Hepatocyte (in vitro differentiated cells): Measurements from ENCODE around the gene ONECUT3. TPM values are rescaled to one million over a fixed set of nuclear protein-coding genes. Genes with fewer than 3 reads are reported as not detected.

Experiments
- DNase-seq: peaks from one replicate; pipeline ENCODE4 v3.0.0-alpha.2; 2016; ENCODE audit warnings: low spot score
- H2AFZ ChIP-seq: fragments of 200-600 bp; sonication (generic); 2 replicates; pipeline ENCODE4 v1.6.0; 2016; ENCODE audit warnings: antibody characterized with exemption, mild to moderate bottlenecking
- H3K27ac ChIP-seq: fragments of 200-600 bp; sonication (generic); 2 replicates; pipeline ENCODE4 v1.5.1; 2016; ENCODE audit warnings: mild to moderate bottlenecking
- H3K27me3 ChIP-seq: fragments of 200-600 bp; sonication (generic); 2 replicates; pipeline ENCODE4 v1.6.1; 2016
- H3K36me3 ChIP-seq: fragments of 200-600 bp; sonication (generic); replicated peaks from 2 replicates; pipeline ENCODE4 v1.5.1; 2016; ENCODE audit warnings: low read depth; ENCODE audit not compliant: insufficient read depth
- H3K4me1 ChIP-seq: fragments of 200-600 bp; sonication (generic); 2 replicates; pipeline ENCODE4 v1.5.1; 2016; ENCODE audit warnings: mild to moderate bottlenecking, moderate library complexity; ENCODE audit not compliant: insufficient read depth
- H3K4me2 ChIP-seq: fragments of 200-600 bp; sonication (generic); 2 replicates; pipeline ENCODE4 v1.6.0; 2016
- H3K4me3 ChIP-seq: fragments of 200-600 bp; sonication (generic); 2 replicates; pipeline ENCODE4 v1.5.1; 2016; ENCODE audit warnings: mild to moderate bottlenecking
- H3K79me2 ChIP-seq: fragments of 200-600 bp; sonication (generic); 2 replicates; pipeline ENCODE4 v1.6.0; 2017; ENCODE audit warnings: mild to moderate bottlenecking
- H3K9me2 ChIP-seq: fragments of 200-600 bp; sonication (generic); replicated peaks from 2 replicates; pipeline ENCODE4 v1.6.0; 2017; ENCODE audit warnings: mild to moderate bottlenecking; ENCODE audit not compliant: insufficient read depth
- H3K9me3 ChIP-seq: fragments of 200-600 bp; sonication (generic); 2 replicates; pipeline ENCODE4 v1.5.1; 2016; ENCODE audit warnings: low read depth, mild to moderate bottlenecking
- H4K20me1 ChIP-seq: fragments of 200-600 bp; sonication (generic); 2 replicates; pipeline ENCODE4 v1.6.0; 2016; ENCODE audit warnings: mild to moderate bottlenecking; ENCODE audit not compliant: insufficient read depth, poor library complexity, severe bottlenecking
- EZH2 ChIP-seq: fragments of 200-600 bp; sonication (generic); IDR thresholded peaks from 2 replicates; pipeline ENCODE4 v1.6.1; 2016; ENCODE audit warnings: antibody characterized with exemption, mild to moderate bottlenecking, borderline replicate concordance
- EZH2phosphoT487 ChIP-seq: fragments of 200-600 bp; sonication (generic); IDR thresholded peaks from one replicate; pipeline ENCODE4 v1.6.1; 2018; ENCODE audit warnings: antibody characterized with exemption, mild to moderate bottlenecking, low read depth, moderate library complexity; ENCODE audit not compliant: unreplicated experiment, severe bottlenecking
- WGBS: methylation state at CpG from one replicate; pipeline ENCODE4 v1.1.6; 2016; ENCODE audit warnings: low lambda C conversion rate; ENCODE audit errors: missing lambda C conversion rate; 5-methylcytosine and 5-hydroxymethylcytosine counted together
- polyA plus RNA-seq: library from polyadenylated mRNA; unstranded; fragments of >200 nt; fragmentation: Nextera tagmentation; extraction: Ambion mirVana; gene quantifications from 2 replicates; pipeline ENCODE4 v1.2.1, GENCODE V29; 2016
- total RNA-seq: library from RNA; depleted of rRNA; stranded (reverse); fragments of >200 nt; gene quantifications from 2 replicates; pipeline ENCODE4 v1.2.3, GENCODE V29; 2014
- TF ChIP-seq, protein P1 (sequence below): fragments of 200-600 bp; sonication (generic); IDR thresholded peaks from 2 replicates; pipeline ENCODE4 v1.5.1; 2016; ENCODE audit warnings: antibody characterized with exemption, mild to moderate bottlenecking; ENCODE audit not compliant: poor library complexity

Gene ONECUT3
- total and polyA plus RNA-seq, 2 experiments from 2014 or later = 0.03 to 0.06 TPM

DNA sequence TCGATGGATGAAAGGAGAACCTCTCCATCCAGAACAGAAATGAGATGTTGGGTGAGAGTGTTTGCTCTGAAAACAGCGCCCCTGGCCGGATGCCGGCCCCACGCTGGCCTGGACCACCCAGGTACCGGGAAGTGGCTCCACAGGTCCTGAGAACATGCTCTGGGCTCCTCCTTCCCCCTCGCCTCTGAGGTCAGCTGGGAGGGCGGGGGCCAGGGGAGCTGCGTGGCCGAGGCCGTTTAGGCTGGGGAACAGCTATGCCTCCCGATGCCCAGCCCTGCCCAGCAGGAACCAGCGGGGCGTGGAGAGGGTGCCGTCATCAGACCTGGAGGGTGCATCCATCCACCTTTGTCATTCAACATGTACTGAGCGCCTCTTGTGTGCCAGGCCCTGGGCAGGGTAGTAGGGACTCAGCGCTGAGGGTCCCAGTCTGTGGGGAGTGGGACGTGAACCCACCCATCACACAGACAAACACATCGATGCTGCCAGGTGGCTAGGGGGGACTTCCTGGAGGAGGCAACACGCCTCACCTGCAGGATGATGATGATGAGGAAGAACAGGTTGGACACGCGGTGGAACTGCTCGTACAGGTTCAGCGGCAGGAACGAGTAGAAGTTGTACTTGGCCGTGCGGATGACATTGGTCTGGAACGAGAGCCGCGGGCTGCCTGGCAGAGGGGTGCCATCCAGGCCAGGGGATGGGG, 54.5 kb downstream of the ONECUT3 start:
- Histone ChIP-seq H3K79me2 (no peaks in the 10 kb centered on the region), H3K4me3 (no peak overlapping the region), H3K27ac (no peak overlapping the region), H3K36me3 (no peaks in the 10 kb centered on the region), H3K4me2 (no peak overlapping the region), H3K9me3 (no peaks in the 10 kb centered on the region), H4K20me1 (no peaks in the 10 kb centered on the region), H2AFZ (no peak overlapping the region), H3K9me2 (no peaks in the 10 kb centered on the region), H3K27me3 (no peaks in the 10 kb centered on the region), H3K4me1 (no peaks in the 10 kb centered on the region)
- no peak for DNase-seq
- WGBS = 78% methylated on average over 23 of the region's 30 CpGs
- TF ChIP-seq, protein P1, sequence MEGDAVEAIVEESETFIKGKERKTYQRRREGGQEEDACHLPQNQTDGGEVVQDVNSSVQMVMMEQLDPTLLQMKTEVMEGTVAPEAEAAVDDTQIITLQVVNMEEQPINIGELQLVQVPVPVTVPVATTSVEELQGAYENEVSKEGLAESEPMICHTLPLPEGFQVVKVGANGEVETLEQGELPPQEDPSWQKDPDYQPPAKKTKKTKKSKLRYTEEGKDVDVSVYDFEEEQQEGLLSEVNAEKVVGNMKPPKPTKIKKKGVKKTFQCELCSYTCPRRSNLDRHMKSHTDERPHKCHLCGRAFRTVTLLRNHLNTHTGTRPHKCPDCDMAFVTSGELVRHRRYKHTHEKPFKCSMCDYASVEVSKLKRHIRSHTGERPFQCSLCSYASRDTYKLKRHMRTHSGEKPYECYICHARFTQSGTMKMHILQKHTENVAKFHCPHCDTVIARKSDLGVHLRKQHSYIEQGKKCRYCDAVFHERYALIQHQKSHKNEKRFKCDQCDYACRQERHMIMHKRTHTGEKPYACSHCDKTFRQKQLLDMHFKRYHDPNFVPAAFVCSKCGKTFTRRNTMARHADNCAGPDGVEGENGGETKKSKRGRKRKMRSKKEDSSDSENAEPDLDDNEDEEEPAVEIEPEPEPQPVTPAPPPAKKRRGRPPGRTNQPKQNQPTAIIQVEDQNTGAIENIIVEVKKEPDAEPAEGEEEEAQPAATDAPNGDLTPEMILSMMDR = no peak
- TF ChIP-seq EZH2 (no peak), EZH2phosphoT487 (no peak)

DNA sequence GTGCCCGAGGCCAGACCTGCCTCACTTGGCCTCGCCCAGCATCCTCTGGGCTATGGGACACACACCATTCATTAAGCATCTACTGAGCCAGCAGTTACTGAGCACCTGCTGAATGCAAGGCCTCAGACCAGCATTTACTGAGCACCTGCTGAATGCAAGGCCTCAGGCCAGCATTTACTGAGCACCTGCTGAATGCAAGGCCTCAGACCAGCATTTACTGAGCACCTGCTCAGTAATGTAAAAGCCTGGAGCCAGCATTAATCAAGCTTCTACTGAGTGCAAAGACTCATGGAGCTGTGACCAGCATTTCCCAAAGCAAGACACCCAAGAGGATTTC, 55.1 kb downstream of the ONECUT3 start:
- Histone ChIP-seq H3K9me2 (no peaks in the 10 kb centered on the region), H3K9me3 (no peaks in the 10 kb centered on the region), H3K4me1 (peaks cover 4% of the 10 kb centered on the region), H3K79me2 (no peaks in the 10 kb centered on the region), H3K4me3 (no peak overlapping the region), H4K20me1 (no peaks in the 10 kb centered on the region), H3K27me3 (no peaks in the 10 kb centered on the region), H2AFZ (no peak overlapping the region), H3K4me2 (no peak overlapping the region), H3K27ac (no peak overlapping the region), H3K36me3 (no peaks in the 10 kb centered on the region)
- 96% methylated on average over 2 of the region's 2 CpGs for WGBS
- no peak for DNase-seq
- TF ChIP-seq EZH2 (no peak), EZH2phosphoT487 (no peak)
- TF ChIP-seq, protein P1 = no peak

DNA sequence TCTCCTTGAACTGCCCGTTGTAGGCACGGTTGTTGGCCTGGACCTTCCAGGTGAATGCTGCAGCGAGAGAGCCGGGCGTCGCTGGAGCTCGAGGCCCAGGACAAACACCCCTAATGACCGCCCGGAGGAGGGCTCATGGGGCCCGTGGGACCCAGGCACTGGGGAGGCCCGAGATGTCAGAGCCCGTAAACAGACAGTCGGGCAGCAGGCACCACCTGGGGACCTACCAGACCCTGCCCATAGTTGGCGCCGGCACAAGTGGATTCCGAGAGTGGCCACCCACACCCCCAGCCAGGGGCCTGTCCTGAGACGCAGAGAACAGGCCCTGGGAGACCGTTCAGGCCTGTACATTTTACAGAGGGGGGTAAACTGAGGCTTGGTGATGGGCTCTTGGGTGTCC, 56.4 kb downstream of the ONECUT3 start:
- 89% methylated on average over 18 of the region's 18 CpGs for WGBS
- Histone ChIP-seq H3K9me3 (no peaks in the 10 kb centered on the region), H3K27ac (no peak overlapping the region), H3K36me3 (no peaks in the 10 kb centered on the region), H3K4me1 (peaks cover 5% of the 10 kb centered on the region), H3K9me2 (no peaks in the 10 kb centered on the region), H3K4me2 (no peak overlapping the region), H4K20me1 (no peaks in the 10 kb centered on the region), H3K79me2 (no peaks in the 10 kb centered on the region), H3K27me3 (no peaks in the 10 kb centered on the region), H3K4me3 (no peak overlapping the region), H2AFZ (no peak overlapping the region)
- DNase-seq = no peak
- TF ChIP-seq, protein P1 = no peak
- no peak for TF ChIP-seq EZH2phosphoT487
